Activated naive CD4-positive, alpha-beta T cell treated with anti-CD3 and anti-CD28 coated beads, Interleukin-2, amount 50 U/mL, for 72 hours (primary cell): ENCODE measurements around the gene DNASE1L3. TPM values are rescaled to one million over a fixed set of nuclear protein-coding genes. Genes with fewer than 3 reads are reported as not detected.

Source experiments
- ATAC-seq, 2 donors: fragments of 150-1000 bp; cut with Tn5 transposase; 2 replicates each; pipeline ENCODE4 v1.10.0; 2021; ENCODE audit warnings: mild to moderate bottlenecking in 2 of 2, moderate library complexity in 2 of 2
- DNase-seq, 2 donors: peaks; one replicate each; pipeline ENCODE4 v3.0.0; 2021 to 2022; ENCODE audit warnings: low spot score in 2 of 2
- H3K27ac Mint-ChIP-seq, 2 donors: one replicate each; pipeline ENCODE4 v1.8.0; 2022; ENCODE audit warnings: mild to moderate bottlenecking in 2 of 2, mixed read lengths in 2 of 2
- H3K36me3 Mint-ChIP-seq, 2 donors: one replicate each; pipeline ENCODE4 v1.8.0; 2022; ENCODE audit warnings: mixed read lengths in 2 of 2
- H3K9me3 Mint-ChIP-seq, 2 donors: one replicate each; pipeline ENCODE4 v1.8.0; 2022; ENCODE audit warnings: mixed read lengths in 2 of 2
- total RNA-seq, 2 donors: library from RNA; stranded (reverse); gene quantifications; one replicate each; pipeline ENCODE4 v1.2.3, GENCODE V29; 2022

The DNASE1L3 gene
- total RNA-seq, 2 donors from 2014 or later: not detected

DNA sequence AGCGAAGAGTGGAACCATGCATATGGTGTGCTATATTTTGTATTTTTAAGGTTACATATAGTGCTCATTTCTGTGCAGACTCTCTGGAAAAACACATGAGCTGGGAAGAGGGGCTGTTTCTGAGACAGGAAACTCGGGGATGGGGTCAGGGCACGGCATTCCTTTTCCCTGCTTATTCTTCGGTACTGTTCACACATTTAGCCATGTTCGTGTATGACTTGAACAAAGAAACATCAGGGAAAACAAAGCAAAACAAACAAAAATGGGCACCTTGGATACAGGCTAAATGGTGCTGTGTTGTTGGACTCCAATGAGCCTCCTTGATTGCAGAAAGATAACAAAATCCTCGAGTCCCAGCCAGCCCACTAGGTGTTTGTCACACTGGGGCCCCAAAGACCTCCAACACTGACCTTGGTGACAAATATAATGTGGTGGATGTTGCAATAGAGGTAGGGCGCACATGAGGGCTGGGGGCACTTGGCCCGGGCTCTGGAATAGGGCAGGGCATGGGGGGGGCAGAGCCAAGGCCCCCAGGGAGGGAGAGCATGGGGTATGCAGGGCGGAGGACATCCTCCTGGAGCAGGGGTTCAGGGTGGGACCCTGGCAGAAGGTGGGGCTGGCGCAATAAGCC lies 19.3 kb downstream of the DNASE1L3 start:
- ATAC-seq: no peak
- H3K9me3 Mint-ChIP-seq: no peaks in the 10 kb centered on the region
- no peak for DNase-seq
- no peaks in the 10 kb centered on the region for H3K36me3 Mint-ChIP-seq
- no peak overlapping the region for H3K27ac Mint-ChIP-seq

DNA sequence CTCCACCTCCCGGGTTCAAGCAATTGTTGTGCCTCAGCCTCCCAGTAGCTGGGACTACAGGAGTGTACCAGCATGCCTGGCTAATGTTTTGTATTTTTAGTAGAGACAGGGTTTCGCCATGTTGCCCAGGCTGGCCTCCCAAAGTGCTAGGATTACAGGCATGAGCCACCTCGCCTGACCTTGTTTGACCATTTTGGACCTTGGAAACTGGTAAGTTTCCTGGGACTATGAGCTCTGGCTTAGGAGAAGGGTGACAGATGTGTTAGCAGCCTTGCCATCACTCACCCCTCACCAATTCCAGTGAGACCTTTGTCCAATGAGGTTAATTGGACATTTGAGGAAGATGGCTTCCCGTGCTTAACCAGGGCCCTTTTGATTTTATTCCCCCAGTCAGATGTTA lies 19.9 kb downstream of the DNASE1L3 start:
- ATAC-seq (no peak), DNase-seq (no peak)
- H3K36me3 Mint-ChIP-seq: no peaks in the 10 kb centered on the region
- H3K27ac Mint-ChIP-seq: no peak overlapping the region
- no peaks in the 10 kb centered on the region for H3K9me3 Mint-ChIP-seq

DNA sequence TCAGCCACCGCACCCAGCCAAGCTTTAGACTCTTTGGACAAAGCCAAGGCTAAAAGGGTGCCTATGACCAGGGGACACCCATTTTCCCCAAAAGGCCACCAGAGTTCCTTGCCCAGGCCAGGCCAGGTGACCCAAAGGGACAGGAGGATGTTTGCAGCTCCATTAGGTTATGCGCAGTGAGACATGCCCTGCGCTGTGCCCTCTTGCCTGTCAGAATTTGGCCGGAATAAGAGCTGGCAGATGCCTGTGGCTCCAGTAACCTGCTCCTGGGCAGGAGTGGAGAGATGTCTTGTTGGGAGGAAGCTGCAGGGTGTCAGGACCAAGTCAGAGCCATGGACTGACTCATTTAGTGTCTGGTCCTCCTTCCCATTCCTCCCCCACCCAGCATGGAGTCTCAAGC lies 20.5 kb downstream of the DNASE1L3 start:
- Mint-ChIP-seq H3K9me3 (no peaks in the 10 kb centered on the region), H3K36me3 (no peaks in the 10 kb centered on the region), H3K27ac (no peak overlapping the region)
- DNase-seq: no peak
- ATAC-seq: no peak

DNA sequence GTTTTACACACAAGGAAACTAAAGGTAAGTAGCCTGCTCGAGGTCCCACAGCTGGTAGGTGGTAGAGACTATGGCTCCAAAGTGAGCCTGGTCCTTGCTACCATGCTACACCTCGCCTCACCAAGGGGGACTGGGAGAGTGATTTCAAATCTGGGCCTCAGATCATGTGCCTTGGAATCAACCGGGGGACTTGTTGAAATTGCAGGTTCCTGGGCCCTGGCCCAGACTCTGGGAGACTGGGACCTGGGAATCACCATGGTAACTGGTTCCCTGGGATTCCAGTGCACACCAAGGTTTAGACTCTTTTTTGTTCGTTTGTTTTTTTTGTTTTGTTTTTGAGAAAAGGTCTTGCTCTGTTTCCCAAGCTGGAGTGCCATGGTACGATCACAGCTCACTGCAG lies 21.1 kb downstream of the DNASE1L3 start:
- Mint-ChIP-seq H3K36me3 (no peaks in the 10 kb centered on the region), H3K9me3 (no peaks in the 10 kb centered on the region), H3K27ac (no peak overlapping the region)
- DNase-seq: no peak
- ATAC-seq: no peak

DNA sequence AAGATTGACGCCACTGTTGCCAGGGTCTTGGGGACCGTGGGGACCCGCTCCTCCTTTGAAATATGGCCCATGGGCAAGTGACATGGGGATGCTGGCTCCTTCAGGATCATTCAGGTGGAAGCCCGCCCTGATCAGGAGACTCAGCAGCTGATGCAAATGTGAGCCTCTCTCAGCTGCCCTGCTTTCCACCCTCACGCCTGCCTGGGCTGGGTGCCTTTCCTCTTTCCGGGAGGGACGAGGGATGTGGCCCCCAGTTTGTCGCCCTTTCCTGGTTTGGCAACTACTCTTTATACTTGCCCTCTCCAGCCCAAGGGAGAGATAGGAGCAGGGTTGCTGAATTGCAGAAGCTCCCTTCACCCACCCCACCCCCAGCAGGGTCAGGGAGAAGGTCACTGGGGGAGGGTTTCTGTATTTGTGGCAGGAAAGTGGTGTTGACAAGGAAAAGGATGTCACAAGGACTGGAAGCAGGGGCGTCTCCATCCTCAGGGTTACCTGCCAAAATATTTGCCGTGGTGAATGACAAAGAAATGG lies 21.8 kb downstream of the DNASE1L3 start:
- Mint-ChIP-seq H3K27ac (no peak overlapping the region), H3K36me3 (no peaks in the 10 kb centered on the region), H3K9me3 (no peaks in the 10 kb centered on the region)
- no peak for DNase-seq
- no peak for ATAC-seq

DNA sequence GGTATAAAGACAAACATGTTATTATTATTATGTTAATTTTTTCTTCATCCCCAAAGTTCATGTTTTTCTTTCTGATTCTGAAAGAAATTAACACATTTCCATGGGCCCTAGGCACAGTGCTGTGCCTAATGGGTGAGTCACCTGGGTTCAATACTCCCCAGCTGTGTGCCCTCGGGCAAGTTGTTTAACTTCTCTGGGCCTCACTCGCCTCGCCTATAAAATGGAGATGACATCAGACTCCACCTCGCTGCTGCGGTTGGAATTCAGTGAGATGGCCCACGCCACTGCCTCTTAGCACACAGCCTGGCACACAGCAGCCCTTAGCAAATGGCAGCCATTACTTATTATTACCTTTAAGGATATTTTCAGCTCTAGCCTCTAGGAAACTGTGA lies 22.6 kb downstream of the DNASE1L3 start:
- peak; percentile 38 to 50 for ATAC-seq
- DNase-seq: no peak
- Mint-ChIP-seq H3K9me3 (no peaks in the 10 kb centered on the region), H3K27ac (no peak overlapping the region), H3K36me3 (no peaks in the 10 kb centered on the region)

DNA sequence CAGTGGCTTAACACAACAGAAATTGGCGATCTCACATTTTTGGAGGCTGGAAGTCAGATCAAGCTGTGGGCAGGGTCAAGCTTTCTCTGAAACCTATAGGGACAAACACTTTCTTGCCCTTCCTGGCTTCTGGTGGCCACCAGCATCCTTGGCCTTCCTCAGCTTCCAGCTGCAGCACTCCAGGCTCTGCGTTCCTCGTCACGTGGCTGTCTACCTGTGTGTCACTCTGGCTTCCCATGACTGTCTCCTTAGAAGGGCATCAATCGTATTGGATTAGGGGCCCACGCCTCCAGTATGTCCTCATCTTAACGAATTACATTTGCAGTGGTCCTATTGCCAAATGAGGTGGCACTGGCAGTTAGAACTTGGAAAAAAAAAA lies 25.8 kb downstream of the DNASE1L3 start:
- no peak overlapping the region for H3K27ac Mint-ChIP-seq
- no peaks in the 10 kb centered on the region for H3K36me3 Mint-ChIP-seq
- ATAC-seq (no peak), DNase-seq (no peak)
- H3K9me3 Mint-ChIP-seq: no peaks in the 10 kb centered on the region

DNA sequence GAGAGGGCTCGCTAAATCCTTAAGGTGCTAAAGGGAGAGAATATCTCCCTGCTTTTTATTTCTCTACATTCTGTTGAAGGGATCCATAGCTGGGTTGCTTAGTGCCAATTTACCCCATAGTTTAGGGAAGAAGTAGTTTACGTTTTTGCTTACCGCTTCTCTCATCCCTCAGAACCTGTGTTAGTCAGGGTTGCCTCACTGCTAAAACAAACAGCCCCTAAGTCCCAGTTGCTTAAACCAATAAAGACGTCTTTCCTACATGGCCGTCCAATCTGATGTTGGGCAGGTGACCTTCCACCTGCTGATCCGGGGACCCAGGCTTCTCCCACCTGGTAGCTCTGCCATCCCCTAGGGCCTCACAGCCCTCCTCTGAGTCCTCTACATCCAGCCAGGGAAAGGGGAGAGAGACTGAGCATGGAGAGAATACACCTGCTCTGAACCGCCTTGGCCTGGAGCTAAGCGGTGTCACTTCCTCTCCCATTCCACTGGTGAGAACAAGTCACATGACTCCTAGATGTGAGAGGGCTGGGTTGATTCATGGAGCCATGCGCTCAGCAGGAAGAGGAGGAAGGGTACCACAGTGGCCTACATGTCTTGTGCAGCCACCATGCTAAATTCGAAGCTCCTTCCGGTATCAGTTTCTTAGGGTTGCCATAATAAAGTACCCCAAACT lies 26.3 kb downstream of the DNASE1L3 start:
- no peak overlapping the region for H3K27ac Mint-ChIP-seq
- H3K36me3 Mint-ChIP-seq: no peaks in the 10 kb centered on the region
- no peak for DNase-seq
- H3K9me3 Mint-ChIP-seq: no peaks in the 10 kb centered on the region
- ATAC-seq: no peak

DNA sequence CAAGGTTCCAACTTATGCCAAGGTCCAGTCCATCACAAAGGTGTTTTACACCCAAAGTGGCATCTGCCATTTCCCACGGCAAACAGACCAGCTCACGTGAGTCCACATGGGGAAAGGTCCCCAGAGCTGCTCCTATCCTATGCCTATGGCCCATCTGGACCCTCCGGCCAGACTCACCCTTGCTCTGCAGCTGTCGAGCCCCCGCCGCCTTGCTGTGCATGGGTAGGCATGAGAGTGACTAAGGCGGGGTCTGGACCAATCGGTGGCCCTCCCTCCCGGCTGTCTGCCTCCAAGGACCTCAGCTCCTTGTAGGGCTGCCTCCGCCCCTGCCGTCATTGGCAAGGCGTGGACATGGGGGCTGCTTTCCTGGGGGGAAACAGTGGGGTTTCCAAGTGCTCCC lies 26.9 kb downstream of the DNASE1L3 start:
- no peak for DNase-seq
- H3K9me3 Mint-ChIP-seq: no peaks in the 10 kb centered on the region
- no peak overlapping the region for H3K27ac Mint-ChIP-seq
- ATAC-seq: no peak
- no peaks in the 10 kb centered on the region for H3K36me3 Mint-ChIP-seq

DNA sequence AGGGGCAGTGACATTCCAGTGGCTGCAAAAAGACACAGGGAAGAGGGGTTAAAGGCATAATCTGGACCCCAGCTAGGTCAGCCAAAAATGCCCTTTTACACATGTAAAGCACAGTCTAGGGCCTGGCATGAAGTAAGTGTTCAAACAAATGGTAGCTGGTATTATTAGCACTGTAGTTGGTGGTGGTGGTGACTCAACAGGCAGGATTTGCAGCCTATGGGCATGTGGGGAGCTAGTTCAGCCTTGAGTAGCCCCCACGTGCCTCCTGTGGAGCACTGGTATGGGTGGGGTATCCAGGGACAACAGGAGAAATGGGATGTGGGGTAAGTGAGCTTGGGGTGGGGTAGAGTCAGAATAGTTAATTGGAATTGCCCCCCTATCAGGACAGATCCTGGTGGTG lies 27.6 kb downstream of the DNASE1L3 start:
- Mint-ChIP-seq H3K36me3 (no peaks in the 10 kb centered on the region), H3K9me3 (no peaks in the 10 kb centered on the region), H3K27ac (no peak overlapping the region)
- ATAC-seq: no peak
- no peak for DNase-seq

DNA sequence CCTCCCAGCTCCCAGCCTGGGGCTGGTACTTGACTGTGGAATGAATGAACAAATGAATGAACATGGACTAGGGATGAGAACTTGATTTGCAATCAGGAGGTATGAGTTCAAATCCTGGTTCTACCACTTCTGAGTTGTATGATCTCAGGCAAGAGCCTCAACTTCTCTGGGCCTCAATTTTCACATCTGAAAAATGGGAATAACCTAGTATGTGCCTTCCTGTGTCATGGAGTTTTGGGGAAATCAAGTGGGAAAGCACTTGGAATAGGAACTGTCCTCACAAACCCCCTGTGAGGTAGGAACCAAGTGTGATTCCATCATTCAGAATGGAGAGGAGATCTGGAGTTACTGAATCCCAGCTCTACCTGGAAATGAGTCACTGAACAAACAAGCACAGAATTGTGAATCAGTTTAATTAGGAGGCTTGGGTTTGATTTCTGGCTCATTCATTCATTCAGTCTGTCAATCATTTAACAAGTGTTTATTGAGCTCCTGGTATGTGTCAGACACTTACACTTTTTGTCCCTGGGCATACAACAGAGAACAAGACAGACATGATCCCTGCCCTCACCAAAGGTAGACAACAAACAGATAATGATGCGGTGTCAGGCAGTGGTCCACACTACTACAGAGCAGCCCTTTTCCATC lies 29.7 kb downstream of the DNASE1L3 start:
- no peak for ATAC-seq
- no peak for DNase-seq
- Mint-ChIP-seq H3K36me3 (no peaks in the 10 kb centered on the region), H3K9me3 (no peaks in the 10 kb centered on the region), H3K27ac (no peak overlapping the region)

DNA sequence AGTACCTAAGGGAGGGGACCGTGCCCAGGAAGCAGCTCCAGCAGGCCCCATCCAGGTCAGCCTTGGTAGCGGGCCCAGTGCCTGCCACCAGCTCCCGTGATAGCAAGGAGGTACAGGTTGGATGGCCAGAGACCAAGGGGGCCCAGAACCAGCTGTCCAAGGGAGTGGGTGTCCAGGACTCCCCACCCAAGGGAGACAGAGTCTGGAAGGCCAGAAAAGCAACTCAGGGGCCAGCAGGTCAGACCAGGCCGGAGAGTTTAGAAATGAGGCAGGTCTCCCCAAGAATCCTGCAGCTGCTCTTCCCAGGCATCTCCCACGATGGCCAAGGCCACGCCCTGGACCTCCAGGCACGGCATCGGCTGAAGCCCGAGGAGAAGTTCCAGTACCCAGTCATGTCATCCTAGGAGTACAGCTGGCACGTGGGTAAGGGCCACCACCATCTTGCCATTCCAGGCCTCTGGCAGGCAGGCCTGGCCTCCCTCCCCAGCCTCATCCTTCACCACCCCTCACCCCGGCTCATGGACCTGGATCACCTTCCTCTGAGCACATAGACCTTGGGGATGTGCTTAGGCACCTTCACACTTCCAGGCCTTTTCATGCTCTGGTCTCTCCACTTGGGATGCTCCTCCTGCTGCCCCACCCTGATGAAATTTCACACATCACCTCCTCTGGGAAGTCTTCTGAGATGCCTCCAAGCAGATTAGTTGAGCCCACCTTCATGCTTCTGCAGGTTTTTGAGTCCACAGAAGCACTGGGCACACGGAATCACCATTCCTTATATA lies 30.5 kb downstream of the DNASE1L3 start:
- DNase-seq (no peak), ATAC-seq (no peak)
- Mint-ChIP-seq H3K27ac (no peak overlapping the region), H3K36me3 (no peaks in the 10 kb centered on the region), H3K9me3 (no peaks in the 10 kb centered on the region)

DNA sequence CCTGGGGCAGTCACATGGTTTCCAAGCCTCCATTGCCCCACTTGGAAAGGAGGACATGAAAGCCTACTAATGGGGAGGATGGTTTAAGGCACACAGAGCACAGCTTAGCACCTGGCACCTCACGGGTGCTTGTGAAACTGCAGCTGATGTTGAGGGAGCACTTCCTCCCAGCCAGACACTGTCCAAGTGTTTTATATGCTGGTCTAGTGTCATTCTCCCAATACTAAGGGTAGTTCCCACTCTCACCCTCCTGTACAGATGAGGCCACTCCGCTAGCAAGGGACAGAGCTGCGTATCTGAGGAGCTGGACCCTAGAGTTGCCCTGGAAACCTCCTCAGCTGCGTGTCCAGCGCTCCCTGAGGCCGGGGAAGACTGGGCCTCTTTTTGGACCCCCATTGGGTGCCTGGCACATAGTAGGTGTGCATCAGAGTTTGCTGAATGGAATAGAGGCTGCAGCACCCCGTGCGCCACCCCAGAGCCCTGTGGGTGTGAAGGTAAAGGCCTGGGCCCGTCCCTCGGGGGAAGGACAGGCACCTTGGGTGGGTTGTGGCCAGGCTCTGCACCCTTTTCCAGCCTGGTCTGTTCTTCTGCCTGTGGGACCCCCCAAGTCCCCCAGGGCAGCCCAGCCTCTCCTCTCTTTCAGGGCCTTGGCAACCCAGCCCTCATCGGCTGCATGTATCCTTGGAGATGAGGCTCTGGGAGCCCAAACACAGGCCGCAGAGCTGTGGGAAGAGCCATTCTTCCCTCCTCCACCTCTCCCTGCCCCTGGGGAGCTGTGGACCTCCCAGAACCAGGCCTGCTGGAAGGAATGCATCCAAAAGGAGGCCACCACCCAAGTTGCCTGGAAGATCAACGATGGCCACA lies 31.3 kb downstream of the DNASE1L3 start:
- H3K36me3 Mint-ChIP-seq: no peaks in the 10 kb centered on the region
- H3K27ac Mint-ChIP-seq: no peak overlapping the region
- no peaks in the 10 kb centered on the region for H3K9me3 Mint-ChIP-seq
- DNase-seq (no peak), ATAC-seq (no peak)

DNA sequence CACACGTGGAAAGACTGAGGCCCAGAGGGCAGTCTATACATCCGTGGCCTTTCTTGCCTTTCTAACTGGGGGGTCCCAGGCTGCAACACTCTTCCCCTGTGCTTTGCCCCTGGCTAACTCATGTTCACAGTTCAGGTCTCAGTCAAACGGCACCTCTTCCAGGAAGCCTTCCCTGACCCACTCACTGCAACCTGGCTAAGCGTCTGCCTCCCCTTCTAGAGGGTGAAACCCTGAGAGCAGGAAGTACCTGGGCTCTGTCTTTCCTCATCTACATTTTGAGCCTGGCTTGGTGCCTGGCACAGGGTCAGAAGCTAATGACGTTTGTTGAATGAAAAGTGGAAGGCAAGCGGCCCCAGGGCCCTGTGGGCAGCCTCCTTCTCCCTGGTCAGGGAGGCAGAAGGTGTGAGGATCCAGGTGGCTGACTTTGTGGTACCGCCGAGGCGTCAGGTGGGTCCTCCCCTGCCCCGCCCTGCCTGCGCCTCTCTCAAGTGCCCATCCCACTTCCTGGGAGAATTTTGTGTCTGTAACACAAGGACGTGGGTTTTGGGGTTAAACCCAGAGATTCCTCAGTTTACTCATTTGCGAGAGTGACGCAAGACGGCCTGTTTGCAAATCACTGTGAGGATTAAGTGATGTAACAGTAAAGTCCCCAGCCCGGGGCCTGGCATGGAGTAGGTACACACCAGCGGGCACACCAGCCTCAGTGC lies 32.1 kb downstream of the DNASE1L3 start:
- no peak overlapping the region for H3K27ac Mint-ChIP-seq
- no peaks in the 10 kb centered on the region for H3K9me3 Mint-ChIP-seq
- H3K36me3 Mint-ChIP-seq: no peaks in the 10 kb centered on the region
- peak; percentile 38 to 52 for ATAC-seq
- peak in 1 of 2 donors; percentile 21 for DNase-seq

DNA sequence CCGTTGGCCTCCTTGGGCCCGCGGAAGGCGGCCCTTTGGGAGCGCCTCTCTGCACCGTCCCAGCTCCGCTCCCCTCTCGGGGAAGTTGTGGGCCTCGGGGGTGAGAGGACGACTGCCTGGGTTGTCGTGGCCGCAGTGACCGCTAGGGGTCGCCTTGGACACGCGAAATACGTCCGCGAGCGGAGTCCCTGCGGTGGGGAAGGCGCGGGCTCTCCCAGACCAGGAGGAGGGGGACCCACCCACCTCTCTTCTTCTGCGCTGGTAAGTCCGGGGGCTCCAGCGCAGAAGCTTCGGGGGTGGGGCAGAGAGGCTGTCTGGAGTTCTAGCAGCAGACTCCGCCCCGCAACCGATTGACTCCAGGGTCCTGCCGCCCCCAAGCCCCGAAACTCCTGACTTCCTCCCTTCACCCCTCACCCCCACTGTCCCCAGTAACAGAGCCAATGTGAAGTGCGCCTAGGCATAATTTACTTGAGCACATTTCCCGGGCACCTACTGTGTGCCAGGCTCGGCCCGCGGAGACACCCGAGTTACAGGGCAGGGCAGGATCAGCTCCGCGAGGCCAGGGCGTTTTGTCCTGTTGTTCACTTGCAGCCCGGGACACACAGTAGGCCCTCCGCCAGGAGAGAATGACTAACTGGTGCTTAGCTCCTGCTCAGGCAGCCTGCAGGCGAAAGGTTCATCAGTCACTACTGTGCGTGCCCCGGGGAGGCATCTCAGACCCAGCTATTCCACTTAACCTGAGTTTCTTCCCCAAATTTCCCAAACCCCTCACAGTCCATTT lies 32.8 kb downstream of the DNASE1L3 start:
- DNase-seq (peak; percentile 83 to 95), ATAC-seq (peak; percentile 85 to 86)
- no peaks in the 10 kb centered on the region for H3K36me3 Mint-ChIP-seq
- H3K9me3 Mint-ChIP-seq: no peaks in the 10 kb centered on the region
- H3K27ac Mint-ChIP-seq: no peak overlapping the region
